Muscle layer of duodenum (tissue), 2 donors: ENCODE results near the gene USP47.
A peak's percentile ranks its signal among the peaks of the same experiment; 100 is the strongest.

Source experiments
- H3K27ac ChIP-seq: one replicate; pipeline ENCODE4 v1.7.0; 2013; ENCODE audit warnings: mild to moderate bottlenecking, low read length
- H3K27me3 ChIP-seq: one replicate; pipeline ENCODE4 v1.7.0; 2013; ENCODE audit warnings: low read depth, mild to moderate bottlenecking, control low read depth, low read length
- H3K36me3 ChIP-seq, 2 donors: one replicate each; pipeline ENCODE4 v1.7.0; 2013; ENCODE audit warnings: low read length in 2 of 2, control low read depth in 1 of 2, mild to moderate bottlenecking in 1 of 2; ENCODE audit not compliant: insufficient read depth in 2 of 2, control insufficient read depth in 1 of 2
- H3K4me1 ChIP-seq, 2 donors: one replicate each; pipeline ENCODE4 v1.7.0; 2013; ENCODE audit warnings: low read length in 2 of 2, mild to moderate bottlenecking in 2 of 2, control low read depth in 1 of 2, moderate library complexity in 1 of 2; ENCODE audit not compliant: insufficient read depth in 2 of 2, control insufficient read depth in 1 of 2
- H3K4me3 ChIP-seq, 2 donors: one replicate each; pipeline ENCODE4 v1.7.0; 2013; ENCODE audit warnings: low read length in 2 of 2, low read depth in 1 of 2, mild to moderate bottlenecking in 1 of 2
- H3K9me3 ChIP-seq, 2 donors: one replicate each; pipeline ENCODE4 v1.7.0; 2013; ENCODE audit warnings: low read length in 2 of 2, control low read depth in 1 of 2, mild to moderate bottlenecking in 1 of 2; ENCODE audit not compliant: control insufficient read depth in 1 of 2
- donor health status: healthy.

Gene USP47

GRCh38 chr11:11968511-11969280 lies 126.9 kb downstream of the USP47 start:
- Histone ChIP-seq H3K9me3 (no peaks in the 10 kb centered on the region), H3K36me3 (peaks cover 0 to 8% of the 10 kb centered on the region in 2 donors), H3K27me3 (no peaks in the 10 kb centered on the region), H3K4me1 (peaks cover 5 to 30% of the 10 kb centered on the region in 2 donors), H3K27ac (no peak overlapping the region), H3K4me3 (no peak overlapping the region)

- H3K4me1 ChIP-seq: peaks cover 5 to 37% of the 10 kb centered on the region in 2 donors
Observed at GRCh38 chr11:11969380-11970215, 127.8 kb downstream of the USP47 start.

GRCh38 chr11:11970556-11970955 lies 128.8 kb downstream of the USP47 start:
- H3K36me3 ChIP-seq: peaks cover 0 to 4% of the 10 kb centered on the region in 2 donors
- no peak overlapping the region for H3K27ac ChIP-seq
- no peak overlapping the region for H3K4me3 ChIP-seq
- no peaks in the 10 kb centered on the region for H3K9me3 ChIP-seq
- no peaks in the 10 kb centered on the region for H3K27me3 ChIP-seq
- peaks cover 5 to 41% of the 10 kb centered on the region in 2 donors for H3K4me1 ChIP-seq

More at GRCh38 chr11:11969380-11970215, 127.8 kb downstream of the USP47 start:
- Histone ChIP-seq H3K27ac (no peak overlapping the region), H3K4me3 (no peak overlapping the region), H3K36me3 (peaks cover 0 to 5% of the 10 kb centered on the region in 2 donors), H3K27me3 (no peaks in the 10 kb centered on the region), H3K9me3 (no peaks in the 10 kb centered on the region)

- Histone ChIP-seq H3K27ac (no peak overlapping the region), H3K27me3 (no peaks in the 10 kb centered on the region), H3K36me3 (no peaks in the 10 kb centered on the region), H3K4me1 (peaks cover 15 to 54% of the 10 kb centered on the region in 2 donors), H3K4me3 (no peak overlapping the region), H3K9me3 (no peaks in the 10 kb centered on the region)
Observed at GRCh38 chr11:11971906-11972547, 130.3 kb downstream of the USP47 start.

GRCh38 chr11:11972730-11973341 lies 131.1 kb downstream of the USP47 start:
- H3K27ac ChIP-seq: peak overlapping the region; percentile 49
- H3K27me3 ChIP-seq: no peaks in the 10 kb centered on the region
- no peak overlapping the region for H3K4me3 ChIP-seq
- peaks cover 21 to 62% of the 10 kb centered on the region in 2 donors for H3K4me1 ChIP-seq
- H3K9me3 ChIP-seq: no peaks in the 10 kb centered on the region
- no peaks in the 10 kb centered on the region for H3K36me3 ChIP-seq

GRCh38 chr11:11973361-11973800 lies 131.6 kb downstream of the USP47 start:
- H3K4me3 ChIP-seq: no peak overlapping the region
- H3K36me3 ChIP-seq: no peaks in the 10 kb centered on the region
- H3K27me3 ChIP-seq: no peaks in the 10 kb centered on the region
- no peaks in the 10 kb centered on the region for H3K9me3 ChIP-seq
- peaks cover 21 to 63% of the 10 kb centered on the region in 2 donors for H3K4me1 ChIP-seq
- peak overlapping the region; percentile 59 for H3K27ac ChIP-seq

GRCh38 chr11:11973866-11974265 lies 132.1 kb downstream of the USP47 start:
- peaks cover 21 to 68% of the 10 kb centered on the region in 2 donors for H3K4me1 ChIP-seq
- H3K27ac ChIP-seq: peak overlapping the region; percentile 59

GRCh38 chr11:11975201-11976092 lies 133.7 kb downstream of the USP47 start:
- H3K4me3 ChIP-seq: no peak overlapping the region
- H3K9me3 ChIP-seq: no peaks in the 10 kb centered on the region
- H3K4me1 ChIP-seq: peaks cover 21 to 83% of the 10 kb centered on the region in 2 donors
- no peak overlapping the region for H3K27ac ChIP-seq
- no peaks in the 10 kb centered on the region for H3K36me3 ChIP-seq
- no peaks in the 10 kb centered on the region for H3K27me3 ChIP-seq

More at GRCh38 chr11:11973866-11974265, 132.1 kb downstream of the USP47 start:
- H3K9me3 ChIP-seq: no peaks in the 10 kb centered on the region
- H3K36me3 ChIP-seq: no peaks in the 10 kb centered on the region
- H3K27me3 ChIP-seq: no peaks in the 10 kb centered on the region
- no peak overlapping the region for H3K4me3 ChIP-seq

- H3K27me3 ChIP-seq: no peaks in the 10 kb centered on the region
- H3K4me1 ChIP-seq: peaks cover 21 to 77% of the 10 kb centered on the region in 2 donors
- no peak overlapping the region for H3K27ac ChIP-seq
- no peaks in the 10 kb centered on the region for H3K36me3 ChIP-seq
- peak overlapping the region in 1 of 2 donors; percentile 22 for H3K4me3 ChIP-seq
- H3K9me3 ChIP-seq: no peaks in the 10 kb centered on the region
Observed at GRCh38 chr11:11976481-11977127, 134.8 kb downstream of the USP47 start.
